Calu3 (cell line): Measurements from ENCODE around the gene ATG9A. TPM values are rescaled to one million over a fixed set of nuclear protein-coding genes. Genes with fewer than 3 reads are reported as not detected.

Experiments
- BruUV-seq: library from RNA; stranded (reverse); fragments of 400-500 nt; replicated peaks from 2 replicates; lab custom pipeline; 2021; lab: Mats Ljungman, UMichigan
- CTCF ChIA-PET: fragments of 300-600 bp; sonication (Branson Sonifier 250); formaldehyde crosslinking; loops from one replicate; lab custom pipeline; 2022; ENCODE audit warnings: antibody characterized with exemption; lab: Charles Lee
- DNase-seq: peaks from one replicate; pipeline ENCODE4 v3.0.0; 2022
- H3K27ac Mint-ChIP-seq: one replicate; pipeline ENCODE4 v1.8.0; 2022; ENCODE audit warnings: mixed read lengths; ENCODE audit not compliant: unreplicated experiment
- H3K27me3 Mint-ChIP-seq: one replicate; pipeline ENCODE4 v1.8.0; 2022; ENCODE audit warnings: mixed read lengths; ENCODE audit not compliant: unreplicated experiment
- H3K36me3 Mint-ChIP-seq: one replicate; pipeline ENCODE4 v1.8.0; 2022; ENCODE audit warnings: mild to moderate bottlenecking, moderate library complexity, mixed read lengths; ENCODE audit not compliant: insufficient read depth, unreplicated experiment
- H3K4me1 Mint-ChIP-seq: one replicate; pipeline ENCODE4 v1.8.0; 2022; ENCODE audit warnings: mild to moderate bottlenecking, low read depth, mixed read lengths; ENCODE audit not compliant: unreplicated experiment
- H3K4me3 Mint-ChIP-seq: one replicate; pipeline ENCODE4 v1.8.0; 2022; ENCODE audit warnings: mild to moderate bottlenecking, low read depth, moderate library complexity, mixed read lengths; ENCODE audit not compliant: unreplicated experiment
- H3K9me3 Mint-ChIP-seq: one replicate; pipeline ENCODE4 v1.8.0; 2022; ENCODE audit warnings: low read depth, mixed read lengths; ENCODE audit not compliant: unreplicated experiment
- intact Hi-C: fragments of 100-400 bp; cut with micrococcal nuclease; formaldehyde crosslinking; loops from one replicate; pipeline ENCODE4 v1.10.0; 2022; ENCODE audit not compliant: unreplicated experiment
- total RNA-seq: library from RNA; stranded (reverse); gene quantifications from 2 replicates; pipeline ENCODE4 v1.2.3, GENCODE V29; 2022
- TF ChIP-seq, protein P1 (sequence below): fragments of 200-600 bp; IDR thresholded peaks from one replicate; pipeline ENCODE4 v1.8.0; 2022; ENCODE audit warnings: antibody characterized with exemption; ENCODE audit not compliant: unreplicated experiment

The ATG9A gene
- total RNA-seq, 1 experiment from 2014 or later: 42.4 TPM

DNA sequence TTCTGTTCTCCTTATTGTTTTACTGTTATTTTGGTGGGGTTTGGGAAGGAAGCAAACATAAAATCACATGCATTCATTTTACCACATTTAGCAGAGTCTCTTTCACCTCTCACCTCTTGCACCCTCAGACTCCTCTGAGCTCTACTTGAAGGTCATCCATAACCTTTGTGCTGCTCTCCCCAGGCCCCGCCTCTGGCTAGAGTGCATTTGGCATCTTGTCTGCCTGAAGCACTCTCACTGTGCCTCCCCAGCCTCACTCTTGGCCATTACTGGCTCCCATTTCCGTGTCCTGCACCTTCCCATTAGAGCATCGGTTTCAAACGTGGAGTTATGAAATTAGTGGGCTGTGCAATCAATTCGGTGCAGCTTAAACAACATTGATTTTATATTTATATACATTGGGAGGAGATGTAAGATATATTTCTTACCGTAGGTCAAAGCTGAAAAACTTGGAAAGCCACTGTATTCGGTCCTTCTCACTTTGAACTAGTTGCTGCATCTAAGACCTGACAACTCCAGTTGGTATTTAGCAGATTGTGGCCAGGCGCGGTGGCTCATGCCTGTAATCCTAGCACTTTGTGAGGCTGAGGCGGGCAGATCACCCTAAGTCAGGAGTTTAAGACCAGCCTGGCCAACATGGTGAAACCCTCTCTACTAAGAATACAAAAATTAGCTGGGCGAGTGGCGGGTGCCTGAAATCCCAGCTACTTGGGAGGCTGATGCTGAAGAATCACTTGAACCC is 29.8 kb downstream of the ATG9A start:
- Mint-ChIP-seq H3K27ac (no peak overlapping the region), H3K36me3 (no peaks in the 10 kb centered on the region), H3K9me3 (no peaks in the 10 kb centered on the region), H3K4me1 (no peaks in the 10 kb centered on the region), H3K4me3 (no peak overlapping the region), H3K27me3 (peaks cover 25% of the 10 kb centered on the region)
- CTCF ChIA-PET: no interaction called here
- no TSS peak for BruUV-seq
- no peak for DNase-seq
- intact Hi-C loops: no loop called here
- TF ChIP-seq, protein P1, sequence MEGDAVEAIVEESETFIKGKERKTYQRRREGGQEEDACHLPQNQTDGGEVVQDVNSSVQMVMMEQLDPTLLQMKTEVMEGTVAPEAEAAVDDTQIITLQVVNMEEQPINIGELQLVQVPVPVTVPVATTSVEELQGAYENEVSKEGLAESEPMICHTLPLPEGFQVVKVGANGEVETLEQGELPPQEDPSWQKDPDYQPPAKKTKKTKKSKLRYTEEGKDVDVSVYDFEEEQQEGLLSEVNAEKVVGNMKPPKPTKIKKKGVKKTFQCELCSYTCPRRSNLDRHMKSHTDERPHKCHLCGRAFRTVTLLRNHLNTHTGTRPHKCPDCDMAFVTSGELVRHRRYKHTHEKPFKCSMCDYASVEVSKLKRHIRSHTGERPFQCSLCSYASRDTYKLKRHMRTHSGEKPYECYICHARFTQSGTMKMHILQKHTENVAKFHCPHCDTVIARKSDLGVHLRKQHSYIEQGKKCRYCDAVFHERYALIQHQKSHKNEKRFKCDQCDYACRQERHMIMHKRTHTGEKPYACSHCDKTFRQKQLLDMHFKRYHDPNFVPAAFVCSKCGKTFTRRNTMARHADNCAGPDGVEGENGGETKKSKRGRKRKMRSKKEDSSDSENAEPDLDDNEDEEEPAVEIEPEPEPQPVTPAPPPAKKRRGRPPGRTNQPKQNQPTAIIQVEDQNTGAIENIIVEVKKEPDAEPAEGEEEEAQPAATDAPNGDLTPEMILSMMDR: no peak

DNA sequence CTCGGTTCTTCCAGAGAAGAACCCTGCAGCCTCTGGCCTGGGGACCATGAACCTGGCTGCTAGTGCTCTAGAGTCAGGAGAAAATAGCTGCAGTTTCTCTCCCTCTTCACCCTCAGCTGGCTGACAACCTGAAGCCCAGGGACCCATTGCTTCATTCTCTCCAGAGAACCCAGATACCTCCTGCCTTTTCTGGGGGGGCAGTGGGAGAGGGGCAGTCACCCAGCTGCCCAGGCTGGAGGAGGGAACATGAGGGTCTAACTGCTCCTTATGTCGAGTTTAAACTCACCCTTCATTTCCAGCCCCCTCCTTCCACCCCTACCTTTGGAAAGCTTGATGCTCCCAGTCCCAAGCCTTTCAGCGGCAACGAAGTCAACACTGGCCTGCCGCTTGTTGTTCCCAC is 30.5 kb downstream of the ATG9A start:
- Mint-ChIP-seq H3K4me1 (no peaks in the 10 kb centered on the region), H3K36me3 (no peaks in the 10 kb centered on the region), H3K4me3 (no peak overlapping the region), H3K27ac (no peak overlapping the region), H3K27me3 (peaks cover 25% of the 10 kb centered on the region), H3K9me3 (no peaks in the 10 kb centered on the region)
- no TSS peak for BruUV-seq
- CTCF ChIA-PET: no interaction called here
- DNase-seq: no peak
- intact Hi-C loops: no loop called here
- TF ChIP-seq, protein P1: no peak

DNA sequence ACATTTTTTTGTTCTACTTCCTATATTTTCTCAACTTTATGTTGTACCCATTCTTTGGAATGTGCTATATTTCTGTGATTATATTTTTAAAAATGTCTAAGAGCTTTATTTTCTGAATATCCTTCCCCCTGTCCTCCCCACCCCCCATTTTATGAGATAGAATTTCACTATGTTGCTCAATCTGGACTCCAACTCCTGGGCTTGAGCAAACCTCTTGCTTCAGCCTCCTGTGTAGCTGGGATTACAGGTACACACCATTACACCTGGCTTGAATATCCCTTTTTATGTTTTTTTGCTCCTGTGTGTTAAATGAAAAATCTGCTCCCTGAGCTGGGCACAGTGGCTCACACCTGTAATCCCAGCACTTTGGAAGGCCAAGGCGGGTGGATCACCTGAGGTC is 32.0 kb downstream of the ATG9A start:
- no TSS peak for BruUV-seq
- intact Hi-C loops: no loop called here
- CTCF ChIA-PET: no interaction called here
- H3K4me3 Mint-ChIP-seq: no peak overlapping the region
- H3K36me3 Mint-ChIP-seq: no peaks in the 10 kb centered on the region
- no peaks in the 10 kb centered on the region for H3K4me1 Mint-ChIP-seq
- no peak for DNase-seq
- no peak overlapping the region for H3K27ac Mint-ChIP-seq
- H3K27me3 Mint-ChIP-seq: peaks cover 25% of the 10 kb centered on the region
- no peaks in the 10 kb centered on the region for H3K9me3 Mint-ChIP-seq
- TF ChIP-seq, protein P1: no peak

DNA sequence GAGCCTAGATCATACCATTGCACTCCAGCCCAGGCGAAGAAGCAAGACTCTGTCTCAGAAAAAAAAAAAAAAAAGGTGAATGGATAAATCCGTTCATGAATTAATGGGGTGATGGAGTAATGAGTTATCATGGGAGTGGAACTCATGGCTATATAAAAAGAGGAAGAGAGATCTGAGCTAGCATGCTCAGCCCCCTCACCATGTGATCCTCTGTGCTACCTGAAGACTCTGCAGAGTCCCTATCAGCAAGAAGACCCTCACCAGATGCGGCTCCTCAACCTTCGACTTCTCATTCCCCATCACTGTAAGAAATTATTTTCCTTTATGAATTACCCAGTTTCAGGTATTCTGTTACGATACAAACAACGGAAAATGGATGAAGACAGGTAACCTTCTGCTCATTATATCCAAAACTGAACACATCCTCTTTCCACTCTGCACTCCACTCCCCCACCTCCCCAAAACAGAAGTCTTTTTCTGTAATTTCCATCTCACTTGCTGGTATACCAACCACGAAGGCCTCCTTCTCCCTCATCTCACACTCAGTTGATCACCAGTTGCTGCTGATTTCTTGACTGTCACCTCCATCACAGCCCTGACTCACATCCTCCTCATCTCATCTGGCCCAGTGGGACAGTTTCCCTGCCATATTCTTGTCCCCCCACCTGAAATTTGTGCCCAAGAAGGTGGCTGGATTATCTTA is 42.5 kb downstream of the ATG9A start:
- no peak overlapping the region for H3K27ac Mint-ChIP-seq
- H3K36me3 Mint-ChIP-seq: peaks cover 8% of the 10 kb centered on the region
- TF ChIP-seq, protein P1: no peak
- H3K27me3 Mint-ChIP-seq: no peaks in the 10 kb centered on the region
- CTCF ChIA-PET: no interaction called here
- no peak for DNase-seq
- no peak overlapping the region for H3K4me3 Mint-ChIP-seq
- BruUV-seq: no TSS peak
- intact Hi-C loops: no loop called here
- H3K9me3 Mint-ChIP-seq: no peaks in the 10 kb centered on the region
- H3K4me1 Mint-ChIP-seq: no peaks in the 10 kb centered on the region
